Measurements from ENCODE around the gene PCSK6.
"Not testable (repeated sequence)": the region's sequence is repeated elsewhere in the genome, so short reads cannot be mapped to it uniquely, and the experiment has no call there.

Gene PCSK6

DNA sequence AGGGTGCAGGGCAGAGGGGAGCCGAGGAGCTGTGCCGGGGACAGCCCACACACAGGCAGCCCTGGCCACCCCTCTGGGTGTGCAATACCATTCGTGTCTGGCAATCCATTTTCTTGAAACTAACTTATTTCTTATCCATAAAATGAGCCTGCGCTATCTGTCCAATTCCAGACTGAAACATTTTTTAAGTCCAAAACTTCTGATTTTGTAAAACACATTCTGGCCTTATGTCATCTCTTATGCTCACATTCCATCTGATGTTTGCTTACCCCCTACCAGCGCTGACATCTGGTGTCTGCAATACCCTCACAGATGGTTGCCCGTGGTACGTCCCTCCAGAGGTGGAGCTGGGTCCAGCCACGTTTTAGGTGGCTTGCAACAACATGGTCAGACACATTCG, 31.8 kb downstream of the PCSK6 start:
- Histone ChIP-seq H3K27me3 (ENCODE audit: insufficient read depth, low read length, poor library complexity, severe bottlenecking) (no peaks in the 10 kb centered on the region), H3K4me3 (ENCODE audit: low read length, poor library complexity, severe bottlenecking) (no peak overlapping the region), H3K4me2 (ENCODE audit: low read depth, low read length, poor library complexity, severe bottlenecking) (no peak overlapping the region), H3K9ac (ENCODE audit: low read depth, low read length, poor library complexity, severe bottlenecking) (no peak overlapping the region), H3K79me2 (ENCODE audit: insufficient read depth, low read length) (no peaks in the 10 kb centered on the region), H2AFZ (ENCODE audit: low read length) (no peak overlapping the region), H4K20me1 (ENCODE audit: insufficient read depth, low read length, poor library complexity, severe bottlenecking) (no peaks in the 10 kb centered on the region), H3K4me1 (ENCODE audit: insufficient read depth, low read length, poor library complexity, severe bottlenecking) (no peaks in the 10 kb centered on the region), H3F3A (ENCODE audit: low read depth) (no peaks in the 10 kb centered on the region), H3K9me3 (ENCODE audit: insufficient read depth, low read depth, low read length) (no peaks in the 10 kb centered on the region), H3K9me2 (replicated peaks; ENCODE audit: low read depth, low read length) (no peaks in the 10 kb centered on the region), H3K36me3 (ENCODE audit: insufficient read depth, low read length) (no peaks in the 10 kb centered on the region)
- TF ChIP-seq CTCF (conservative IDR thresholded peaks at IDR 0.05; ENCODE audit: low read length) (no peak), EZH2phosphoT487 (IDR thresholded peaks at IDR 0.05; ENCODE audit: borderline replicate concordance) (no peak)

- H3K79me2 ChIP-seq (ENCODE audit: insufficient read depth, low read length), result no peaks in the 10 kb centered on the region
- H3F3A ChIP-seq (ENCODE audit: low read depth), result no peaks in the 10 kb centered on the region
- H3K27me3 ChIP-seq (ENCODE audit: insufficient read depth, low read length, poor library complexity, severe bottlenecking), result no peaks in the 10 kb centered on the region
- no peak overlapping the region for H3K9ac ChIP-seq (ENCODE audit: low read depth, low read length, poor library complexity, severe bottlenecking)
- H3K9me3 ChIP-seq (ENCODE audit: insufficient read depth, low read depth, low read length), result no peaks in the 10 kb centered on the region
- H3K4me1 ChIP-seq (ENCODE audit: insufficient read depth, low read length, poor library complexity, severe bottlenecking), result no peaks in the 10 kb centered on the region
- H3K36me3 ChIP-seq (ENCODE audit: insufficient read depth, low read length), result no peaks in the 10 kb centered on the region
- H4K20me1 ChIP-seq (ENCODE audit: insufficient read depth, low read length, poor library complexity, severe bottlenecking), result no peaks in the 10 kb centered on the region
- H3K4me2 ChIP-seq (ENCODE audit: low read depth, low read length, poor library complexity, severe bottlenecking), result no peak overlapping the region
- H3K4me3 ChIP-seq (ENCODE audit: low read length, poor library complexity, severe bottlenecking), result no peak overlapping the region
- H3K9me2 ChIP-seq (replicated peaks; ENCODE audit: low read depth, low read length), result no peaks in the 10 kb centered on the region
- no peak overlapping the region for H2AFZ ChIP-seq (ENCODE audit: low read length)
- TF ChIP-seq CTCF (conservative IDR thresholded peaks at IDR 0.05; ENCODE audit: low read length), result no peak
- no peak for TF ChIP-seq EZH2phosphoT487 (IDR thresholded peaks at IDR 0.05; ENCODE audit: borderline replicate concordance)
Measured at GRCh38 chr15:101456057-101456739, 33.3 kb downstream of the PCSK6 start.

- no peaks in the 10 kb centered on the region for H3K9me2 ChIP-seq (replicated peaks; ENCODE audit: low read depth, low read length)
- no peaks in the 10 kb centered on the region for H3F3A ChIP-seq (ENCODE audit: low read depth)
- H3K27me3 ChIP-seq (ENCODE audit: insufficient read depth, low read length, poor library complexity, severe bottlenecking), result no peaks in the 10 kb centered on the region
- no peaks in the 10 kb centered on the region for H3K4me1 ChIP-seq (ENCODE audit: insufficient read depth, low read length, poor library complexity, severe bottlenecking)
- no peak overlapping the region for H2AFZ ChIP-seq (ENCODE audit: low read length)
- TF ChIP-seq EZH2phosphoT487 (IDR thresholded peaks at IDR 0.05; ENCODE audit: borderline replicate concordance), result no peak
- no peak for TF ChIP-seq CTCF (conservative IDR thresholded peaks at IDR 0.05; ENCODE audit: low read length)
- H3K4me3 ChIP-seq (ENCODE audit: low read length, poor library complexity, severe bottlenecking), result no peak overlapping the region
- H4K20me1 ChIP-seq (ENCODE audit: insufficient read depth, low read length, poor library complexity, severe bottlenecking), result no peaks in the 10 kb centered on the region
- H3K9me3 ChIP-seq (ENCODE audit: insufficient read depth, low read depth, low read length), result no peaks in the 10 kb centered on the region
- H3K79me2 ChIP-seq (ENCODE audit: insufficient read depth, low read length), result no peaks in the 10 kb centered on the region
- no peaks in the 10 kb centered on the region for H3K36me3 ChIP-seq (ENCODE audit: insufficient read depth, low read length)
- H3K4me2 ChIP-seq (ENCODE audit: low read depth, low read length, poor library complexity, severe bottlenecking), result no peak overlapping the region
- H3K9ac ChIP-seq (ENCODE audit: low read depth, low read length, poor library complexity, severe bottlenecking), result no peak overlapping the region
Measured at GRCh38 chr15:101455291-101456025, 34.0 kb downstream of the PCSK6 start.

DNA sequence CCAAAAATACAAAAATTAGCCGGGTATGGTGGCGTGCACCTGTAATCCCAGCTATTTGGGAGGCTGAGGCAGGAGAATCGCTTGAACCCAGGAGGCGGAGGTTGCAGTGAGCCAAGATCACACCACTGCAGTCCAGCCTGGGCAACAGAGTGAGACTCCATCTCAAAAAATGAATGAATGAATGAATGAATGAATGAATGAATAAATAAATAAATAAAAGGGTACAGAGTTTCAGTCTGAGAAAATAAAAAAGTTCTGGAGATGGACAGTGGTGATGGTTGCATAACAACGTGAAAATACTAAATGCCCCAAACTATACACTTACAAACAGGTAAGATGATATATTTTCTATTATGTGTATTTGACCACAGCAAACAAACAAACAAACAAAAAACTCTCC, 34.7 kb downstream of the PCSK6 start:
- not testable (repeated sequence) for H4K20me1 ChIP-seq (ENCODE audit: insufficient read depth, low read length, poor library complexity, severe bottlenecking); H3K4me3 ChIP-seq (ENCODE audit: low read length, poor library complexity, severe bottlenecking); H3K4me1 ChIP-seq (ENCODE audit: insufficient read depth, low read length, poor library complexity, severe bottlenecking); H3K9me2 ChIP-seq (replicated peaks; ENCODE audit: low read depth, low read length); H3F3A ChIP-seq (ENCODE audit: low read depth); H3K9me3 ChIP-seq (ENCODE audit: insufficient read depth, low read depth, low read length); H2AFZ ChIP-seq (ENCODE audit: low read length); H3K4me2 ChIP-seq (ENCODE audit: low read depth, low read length, poor library complexity, severe bottlenecking); H3K36me3 ChIP-seq (ENCODE audit: insufficient read depth, low read length); H3K9ac ChIP-seq (ENCODE audit: low read depth, low read length, poor library complexity, severe bottlenecking); H3K79me2 ChIP-seq (ENCODE audit: insufficient read depth, low read length); H3K27me3 ChIP-seq (ENCODE audit: insufficient read depth, low read length, poor library complexity, severe bottlenecking)
